LoVo (cell line): ENCODE measurements around the gene KCNB1.

Source experiments
- DNase-seq: peaks from one replicate; pipeline ENCODE4 v3.0.0-alpha.2; 2016; ENCODE audit warnings: low spot score

Gene KCNB1

DNA sequence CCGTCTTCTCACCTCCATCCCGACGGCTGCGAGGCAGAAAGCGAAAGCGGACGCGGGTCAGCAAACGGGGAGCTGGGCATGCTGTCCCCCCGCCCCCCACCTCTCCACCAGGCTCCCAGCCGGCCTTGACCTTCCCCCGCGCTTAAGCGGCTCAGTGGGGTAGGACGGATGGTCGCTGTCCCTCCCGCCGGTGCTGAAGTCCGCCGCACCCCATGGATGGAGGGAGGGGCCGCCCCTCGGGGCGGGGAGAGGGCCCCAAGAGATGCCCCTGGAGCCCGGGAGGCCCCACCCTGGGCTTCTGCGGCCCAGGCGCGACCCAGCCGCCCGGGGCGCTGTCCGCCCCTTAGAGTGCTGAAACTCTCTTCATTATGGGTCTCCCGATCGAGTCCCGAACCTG is at the start of gene KCNB1:
TSS of gene KCNB1 (minus strand) at position 48 of the 397 bp plus-strand sequence. CDS start 188 bp downstream, outside the sequence.
- DNase-seq: peak; percentile 2

DNA sequence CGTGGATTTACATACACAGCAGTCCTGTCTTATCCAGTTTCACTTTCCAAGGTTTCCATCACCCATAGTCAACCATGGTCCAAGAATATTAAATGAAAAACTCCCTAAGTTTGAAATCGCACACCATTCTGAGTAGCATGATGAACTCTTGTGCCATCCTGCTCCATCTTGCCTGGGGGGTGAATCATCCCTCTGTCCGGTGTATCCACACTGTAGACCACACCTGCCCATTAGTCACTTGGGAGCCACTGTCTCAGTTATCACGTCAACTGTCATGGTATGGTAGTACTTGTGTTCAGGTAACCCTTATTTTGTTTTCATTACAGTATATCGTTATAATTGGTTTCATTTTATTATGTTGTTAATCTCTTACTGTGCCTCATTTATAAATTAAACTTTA is 47.0 kb upstream of the KCNB1 start:
- no peak for DNase-seq

DNA sequence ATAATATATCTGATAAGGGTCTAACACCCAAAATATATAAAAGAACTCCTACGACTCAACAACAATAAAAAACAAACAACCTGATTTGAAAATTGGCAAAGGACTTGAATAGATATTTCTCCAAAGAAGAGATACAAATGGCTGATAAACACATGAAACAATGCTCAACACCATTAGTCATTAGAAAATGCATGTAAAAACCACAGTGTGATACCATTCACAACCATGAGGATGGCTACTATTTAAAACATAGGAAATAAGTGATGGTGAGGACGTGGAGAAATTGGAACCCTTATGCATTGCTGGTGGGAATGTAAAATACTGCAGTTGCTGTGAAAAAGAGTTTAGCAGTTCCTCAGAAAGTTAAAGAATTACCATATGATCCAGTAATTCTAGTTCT is 44.1 kb upstream of the KCNB1 start:
- DNase-seq: no peak

DNA sequence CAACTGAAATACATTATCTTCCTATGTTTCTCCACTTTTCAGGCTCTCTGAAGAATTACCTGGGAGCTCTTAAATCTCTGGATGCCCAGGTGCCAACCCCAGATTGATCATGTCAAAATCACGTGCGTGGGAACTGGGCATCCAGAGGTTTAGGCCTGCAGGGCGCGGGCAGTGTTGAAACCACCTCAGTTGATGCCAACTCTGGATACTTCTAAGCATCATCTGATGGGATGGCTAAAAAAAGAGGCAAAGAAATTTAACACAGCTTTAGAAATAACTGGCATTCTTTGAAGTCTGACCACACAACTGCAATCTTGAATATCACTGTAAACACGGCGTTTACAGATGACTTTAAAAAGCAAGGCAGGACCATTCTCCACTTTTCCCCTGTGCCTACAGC is 43.6 kb upstream of the KCNB1 start:
- no peak for DNase-seq

DNA sequence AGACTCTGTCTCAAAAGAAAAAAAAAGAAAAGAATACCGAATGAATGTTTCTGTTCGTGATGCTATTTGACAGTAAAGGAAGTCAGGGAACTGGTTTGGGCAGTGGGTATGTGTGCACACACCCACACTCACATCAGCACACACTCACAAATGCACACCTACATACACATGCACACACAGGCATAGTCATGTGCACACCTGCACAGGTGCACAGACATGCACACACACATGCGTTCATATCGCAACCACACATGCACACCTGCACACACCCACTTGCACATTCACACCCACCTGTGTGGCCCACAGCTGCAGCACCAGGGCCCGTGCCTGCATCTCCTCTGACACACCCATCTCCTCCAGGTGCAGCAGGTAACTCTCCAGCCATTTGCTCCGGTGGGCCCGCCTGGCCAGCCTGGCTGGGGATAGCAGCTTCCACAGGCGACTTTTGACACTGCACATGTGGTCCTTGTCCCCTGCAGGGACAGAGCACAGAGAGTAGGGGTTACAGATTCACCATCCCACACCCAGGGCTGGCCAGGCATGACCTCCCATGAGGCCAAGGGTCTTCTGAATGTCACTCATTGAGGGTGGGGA is 41.4 kb upstream of the KCNB1 start:
- no peak for DNase-seq

DNA sequence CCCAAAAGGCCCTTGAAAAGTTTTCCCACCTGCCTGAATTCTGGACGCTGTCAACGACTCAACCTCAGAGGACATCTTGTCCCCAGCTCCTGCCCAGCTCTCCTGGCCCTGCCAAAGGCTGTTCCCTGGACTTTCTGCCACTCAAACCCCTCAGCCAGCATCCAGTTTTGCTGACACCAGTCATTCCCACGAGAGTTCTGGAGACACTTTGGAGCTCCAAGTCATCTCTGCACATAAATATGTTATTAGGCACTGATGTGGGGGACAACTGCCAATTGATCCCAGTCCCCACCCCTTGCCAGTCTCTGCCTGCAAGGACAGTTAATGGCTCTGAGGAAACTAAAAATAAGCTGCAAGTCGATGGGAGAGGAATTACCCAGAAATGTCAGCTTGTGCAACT is 38.9 kb upstream of the KCNB1 start:
- DNase-seq: no peak

DNA sequence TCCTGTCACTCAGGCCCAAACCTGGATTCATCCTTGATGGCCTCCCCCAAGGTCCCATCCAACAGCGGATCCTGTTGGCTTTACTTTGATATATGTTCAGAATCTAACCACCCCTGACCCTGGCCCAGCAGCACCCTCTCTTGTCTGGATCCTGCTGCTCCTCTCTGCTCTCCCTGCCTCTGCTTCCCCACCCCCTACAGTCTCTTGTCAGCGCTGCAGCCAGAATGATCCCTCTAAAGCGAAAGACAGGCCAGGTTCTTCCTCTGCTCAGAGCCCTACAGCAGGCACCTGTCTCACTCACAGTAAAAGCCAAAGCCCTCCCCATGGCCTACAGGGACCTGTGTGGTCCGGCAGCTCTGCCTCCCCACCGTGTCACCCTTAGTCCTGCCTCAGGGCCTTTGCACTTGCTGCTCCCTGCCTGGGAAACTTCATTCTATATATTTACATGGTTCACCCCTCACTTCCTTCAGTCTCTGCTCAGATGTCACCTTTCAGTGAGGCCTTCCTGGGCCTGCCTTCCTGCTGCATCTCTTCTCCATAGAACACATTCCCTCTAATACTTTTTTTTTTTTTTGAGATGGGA is 37.4 kb upstream of the KCNB1 start:
- no peak for DNase-seq

DNA sequence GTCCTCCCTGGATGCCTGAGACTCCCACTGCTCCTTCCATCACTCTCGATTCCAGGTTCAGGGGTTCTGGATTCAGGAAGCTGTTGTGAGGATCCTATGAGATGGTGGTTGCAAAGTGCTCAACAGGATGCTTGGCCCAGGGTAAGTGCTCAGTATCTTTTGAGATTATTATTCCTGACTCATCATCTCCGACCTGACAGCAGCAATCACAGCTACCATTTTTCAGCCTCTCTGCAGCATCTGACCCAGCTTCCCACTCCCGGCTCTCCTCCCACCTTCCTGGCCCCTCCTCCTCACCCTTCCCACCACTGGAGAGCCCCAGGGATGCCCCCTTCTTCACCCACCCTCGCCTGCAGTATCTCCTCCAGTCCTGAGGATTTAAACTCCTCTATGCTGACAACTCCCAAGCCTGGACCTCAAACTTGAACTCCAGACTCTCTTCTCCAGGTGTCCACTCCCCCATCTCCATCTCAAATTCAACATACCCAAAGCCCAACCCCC is 36.8 kb upstream of the KCNB1 start:
- no peak for DNase-seq

DNA sequence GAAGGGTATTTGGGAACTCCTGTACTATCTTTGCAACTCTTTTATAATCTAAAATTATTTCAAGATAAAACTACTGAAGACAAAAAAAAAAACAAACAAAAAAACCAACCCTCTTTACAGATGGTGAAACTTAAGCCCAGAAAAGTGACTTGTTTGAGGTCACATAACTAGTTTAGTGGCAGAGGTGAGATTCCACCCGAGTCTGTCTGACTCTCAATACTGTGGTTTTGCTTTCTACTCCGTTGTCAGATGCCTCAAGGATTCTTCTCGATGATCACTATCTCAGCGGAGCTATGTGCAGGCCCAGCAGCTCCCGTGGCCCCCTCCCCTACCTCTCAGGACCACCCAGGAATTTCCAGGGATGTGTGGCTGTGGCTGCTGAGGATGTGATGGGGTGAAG is 36.1 kb upstream of the KCNB1 start:
- no peak for DNase-seq

DNA sequence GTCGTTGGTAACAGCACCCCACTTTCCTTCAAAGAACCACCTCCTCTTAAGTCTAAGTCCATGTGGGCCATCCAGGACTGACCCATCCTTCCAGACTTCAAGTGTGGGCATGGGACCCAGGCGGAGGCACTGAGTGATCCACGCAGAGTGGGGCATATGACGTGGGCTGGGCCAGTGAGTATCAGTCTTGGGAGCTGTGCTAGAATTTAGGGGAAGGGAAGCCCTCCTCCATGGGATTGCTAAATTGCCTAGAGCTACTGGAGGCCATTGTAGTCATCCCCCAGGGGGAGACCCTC is 35.3 kb upstream of the KCNB1 start:
- DNase-seq: no peak

DNA sequence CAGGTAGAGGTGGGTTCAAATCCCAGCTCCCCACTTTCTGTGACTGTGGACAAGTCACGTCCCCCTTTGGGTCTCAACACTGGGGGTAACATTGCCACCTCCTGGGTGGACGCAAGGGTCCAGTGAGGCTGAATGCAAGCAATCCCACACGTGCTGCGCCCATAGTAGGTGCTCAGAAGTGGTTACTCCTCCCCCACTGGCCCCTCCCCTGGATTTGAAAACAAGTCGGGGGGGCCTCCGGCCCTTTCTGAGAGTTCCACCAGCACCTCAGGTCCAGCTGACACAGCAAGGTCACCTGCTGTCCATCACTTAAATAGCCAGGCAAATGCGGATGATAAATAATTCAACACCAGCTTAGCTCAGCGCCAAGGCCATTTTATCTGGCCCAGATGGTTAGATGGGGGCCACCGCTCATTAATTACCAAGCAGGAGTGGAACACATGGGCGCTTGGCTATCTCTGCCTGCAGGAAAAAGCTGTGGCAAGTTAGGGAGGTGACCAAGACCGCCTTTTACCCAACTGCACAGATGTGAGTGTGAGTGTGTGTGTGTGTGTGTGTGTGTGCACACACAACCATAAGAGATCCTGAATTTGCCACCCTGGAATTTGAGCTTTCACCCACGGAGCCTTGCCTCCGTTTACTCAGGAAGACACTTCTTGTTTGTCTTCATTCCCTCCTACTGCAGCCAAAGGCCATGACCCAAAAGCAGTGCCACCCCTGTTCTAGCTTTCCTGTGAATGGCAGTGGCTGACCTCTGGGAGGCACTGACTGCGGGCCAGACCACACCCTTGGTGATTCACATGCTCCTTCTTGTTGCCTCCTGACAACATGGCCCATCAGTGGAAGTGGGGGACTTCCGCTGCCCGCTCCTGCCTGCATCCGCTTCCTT is 34.7 kb upstream of the KCNB1 start:
- no peak for DNase-seq

DNA sequence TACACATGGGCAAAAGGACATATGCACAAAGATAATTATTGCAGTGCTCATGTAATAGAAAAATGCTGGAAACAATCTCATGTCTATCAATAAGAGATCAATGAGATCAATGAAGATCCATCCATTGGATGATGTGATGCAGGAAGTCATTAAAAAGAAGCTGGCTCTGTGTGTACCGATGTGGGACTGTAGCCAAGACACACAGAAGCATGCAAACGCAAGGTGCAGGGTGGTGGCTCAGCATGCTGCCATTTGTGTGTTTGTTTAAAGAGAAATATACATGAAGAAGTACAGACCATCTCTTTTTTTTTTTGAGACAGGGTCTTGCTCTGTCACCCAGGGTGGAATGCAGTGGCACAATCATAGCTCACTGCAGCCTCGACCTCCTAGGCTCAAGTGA is 33.1 kb upstream of the KCNB1 start:
- no peak for DNase-seq

DNA sequence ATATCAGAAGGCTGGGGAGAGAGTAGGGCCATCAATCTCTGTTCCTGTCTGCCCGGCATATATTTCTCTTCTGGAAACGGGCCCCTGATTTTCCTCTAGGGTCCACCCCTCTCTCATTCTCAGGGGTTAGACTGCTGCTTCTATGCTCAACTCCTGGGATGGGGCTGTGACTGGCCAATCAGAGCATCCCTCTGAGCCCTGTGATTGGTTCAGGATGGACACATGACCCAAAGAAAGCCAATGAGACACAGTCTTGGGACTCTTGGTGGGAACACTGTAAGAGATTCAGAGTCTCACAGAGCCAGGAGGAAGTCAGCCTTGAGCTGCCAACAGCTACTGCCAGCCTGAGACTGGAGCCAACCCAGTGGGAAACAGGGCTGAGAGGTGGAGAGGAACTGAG is 31.0 kb upstream of the KCNB1 start:
- no peak for DNase-seq

DNA sequence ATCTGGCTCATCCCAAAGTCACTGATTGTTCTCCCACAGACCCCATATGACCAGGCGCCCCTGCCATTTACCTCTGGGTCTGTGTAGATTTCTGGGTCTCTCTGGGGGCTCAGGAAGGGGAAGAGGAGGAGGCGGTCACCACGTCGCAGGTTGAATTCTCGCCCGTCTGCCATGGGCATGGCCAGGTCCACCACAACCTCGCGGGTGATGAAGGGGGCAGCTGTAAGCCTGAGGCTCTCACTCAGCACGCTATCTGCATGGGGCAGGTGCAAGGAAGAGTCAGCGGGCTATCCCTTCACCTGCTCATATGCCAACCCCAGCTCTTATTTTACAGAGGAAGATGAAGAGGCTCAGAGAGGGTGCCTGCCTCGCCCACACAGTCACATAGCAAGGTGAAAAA is 30.5 kb upstream of the KCNB1 start:
- DNase-seq: no peak

DNA sequence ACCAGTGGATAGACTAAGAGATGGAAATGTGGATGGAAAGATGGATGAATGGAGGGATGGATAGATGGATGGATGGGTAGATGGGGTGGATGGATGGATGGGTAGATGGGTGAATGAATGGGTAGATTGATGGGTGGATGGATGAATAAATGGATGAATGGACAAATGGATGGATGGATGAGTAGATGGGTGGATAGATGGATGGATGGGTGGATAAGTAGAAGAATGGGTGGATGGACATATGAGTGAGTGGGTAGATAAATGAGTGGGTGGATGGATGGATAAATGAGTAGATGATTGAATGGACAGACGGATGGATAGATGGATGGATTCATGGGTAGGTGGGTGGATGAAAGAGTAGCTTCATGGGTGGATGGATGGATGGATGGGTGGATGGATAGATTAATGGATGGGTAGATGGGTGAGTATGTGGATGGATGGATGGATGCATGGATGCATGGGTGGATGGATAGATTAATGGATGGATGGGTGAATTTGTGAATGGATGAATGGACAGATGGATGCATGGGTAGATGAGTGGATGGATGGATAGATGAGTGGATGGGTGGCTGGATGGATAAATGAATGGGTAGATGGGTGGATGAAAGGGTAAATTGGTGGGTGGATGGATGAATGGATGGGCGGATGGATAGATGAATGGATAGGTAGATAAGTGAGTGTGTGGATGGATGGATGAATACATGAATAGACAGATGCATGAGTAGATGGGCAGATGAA is 29.5 kb upstream of the KCNB1 start:
- no peak for DNase-seq

DNA sequence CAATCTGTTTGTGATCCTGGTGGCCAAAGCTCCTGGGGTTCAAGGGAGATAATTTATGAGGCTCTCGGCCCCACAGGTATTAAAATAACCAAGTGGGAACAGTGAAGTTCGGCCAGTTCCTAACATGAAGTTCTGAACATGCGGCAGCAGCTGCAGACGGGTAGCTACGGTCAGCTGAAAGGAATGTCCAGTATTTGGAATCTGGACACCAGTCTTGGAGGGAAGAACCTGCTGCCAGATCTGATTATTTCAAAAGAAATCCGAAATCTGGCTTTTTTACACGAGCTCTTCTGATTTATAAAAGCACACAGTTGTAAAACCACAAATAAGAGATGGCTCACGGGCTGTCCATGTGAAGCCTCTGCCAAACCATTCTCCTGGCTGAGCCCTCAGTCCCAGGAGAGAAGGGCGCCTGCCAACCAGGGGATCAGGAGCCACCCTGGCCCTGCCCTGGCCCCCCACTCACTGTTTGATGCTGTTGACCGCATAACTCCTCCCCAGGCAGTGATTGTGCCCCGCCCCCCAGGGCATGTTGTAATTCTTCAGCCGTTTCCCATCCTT is 28.2 kb upstream of the KCNB1 start:
- DNase-seq: peak; percentile 18

DNA sequence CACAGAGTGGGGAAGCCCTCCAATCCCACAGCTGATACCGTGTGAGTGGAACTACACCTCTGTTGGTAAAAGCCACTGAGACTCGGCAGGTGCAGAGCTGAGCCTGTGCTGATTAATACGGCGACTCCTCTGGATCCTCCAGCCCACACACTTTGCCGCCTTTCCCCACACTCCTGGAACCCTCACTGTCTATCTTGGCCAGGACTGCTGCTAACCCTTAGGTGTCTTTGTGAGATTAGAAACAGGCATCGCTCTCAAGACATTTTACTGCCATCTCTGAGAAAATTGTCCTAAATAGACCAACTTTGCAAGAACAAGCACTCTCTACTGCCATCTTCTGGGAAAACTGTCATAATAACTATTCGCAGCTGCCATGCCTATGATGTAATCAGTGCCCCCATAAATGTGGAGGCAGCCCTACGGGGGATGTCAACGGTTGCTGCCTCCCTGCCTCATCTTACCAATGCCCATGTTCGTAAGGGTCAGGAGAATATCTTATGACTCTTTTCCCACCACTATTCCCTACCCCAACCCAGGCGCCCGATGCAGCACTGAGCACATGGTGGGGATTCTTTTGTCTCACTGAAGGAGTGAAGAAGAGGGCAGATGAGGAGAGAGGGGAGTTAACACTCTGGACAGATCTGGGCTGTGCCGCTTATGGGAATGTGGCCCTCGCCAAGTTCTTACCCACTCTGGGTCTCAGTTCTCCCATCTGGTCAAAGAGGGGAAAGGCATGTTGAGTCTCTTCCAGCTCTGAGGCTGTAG is 26.1 kb upstream of the KCNB1 start:
- peak; percentile 28 for DNase-seq

DNA sequence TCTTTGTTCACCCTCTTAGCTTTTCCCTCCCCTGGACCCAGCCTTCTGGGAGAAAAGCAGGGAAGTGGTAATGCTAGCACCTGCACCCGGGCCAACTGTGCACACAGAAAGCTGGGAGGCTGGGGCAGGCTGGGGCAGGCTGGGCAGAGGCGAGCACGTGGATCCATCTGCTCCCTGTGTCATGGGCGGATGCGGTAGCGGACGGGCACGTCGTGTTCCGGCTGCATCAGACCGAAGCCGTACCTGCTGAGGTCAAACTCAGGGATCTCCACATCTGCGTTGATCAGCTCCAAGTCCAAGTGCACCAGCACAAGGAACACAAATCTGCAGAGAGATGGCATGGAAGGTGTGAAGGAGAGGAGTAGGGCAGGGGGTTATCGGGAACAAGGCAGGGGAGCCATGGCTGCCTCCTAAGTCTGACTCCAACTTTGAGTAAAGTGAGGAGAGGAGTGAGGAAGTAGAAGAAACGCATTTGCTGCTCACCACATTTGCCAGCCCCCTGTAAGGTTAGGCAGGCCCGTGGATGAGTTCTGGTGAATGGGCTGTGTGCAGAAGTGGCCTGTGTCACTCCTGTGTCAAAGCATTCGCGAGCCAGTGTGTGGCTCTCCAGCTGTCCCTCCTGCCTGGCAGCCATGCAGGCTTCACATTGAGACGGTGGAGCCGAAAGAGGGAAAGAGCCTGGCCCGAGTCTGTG is 25.4 kb upstream of the KCNB1 start:
- DNase-seq: no peak

DNA sequence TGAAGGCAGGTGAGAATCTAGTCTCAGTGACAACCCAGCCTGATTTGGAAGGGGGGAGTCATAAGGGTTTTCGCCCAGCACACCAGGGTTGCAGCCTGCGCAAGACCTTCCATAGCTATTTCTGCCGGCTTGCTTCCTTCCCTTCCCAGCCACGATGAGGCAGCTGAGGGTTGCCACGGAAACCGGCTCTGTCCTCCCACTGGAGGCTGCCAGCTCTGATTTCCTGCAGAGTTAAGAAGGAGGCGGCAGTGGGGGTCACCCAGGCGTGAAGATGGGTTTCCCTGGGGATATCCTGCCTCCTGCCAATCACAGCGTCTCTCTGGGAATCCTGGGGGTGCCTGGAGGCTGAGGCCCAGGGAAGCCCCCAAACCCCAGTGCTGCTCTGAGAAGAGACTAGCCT is 23.1 kb upstream of the KCNB1 start:
- no peak for DNase-seq

DNA sequence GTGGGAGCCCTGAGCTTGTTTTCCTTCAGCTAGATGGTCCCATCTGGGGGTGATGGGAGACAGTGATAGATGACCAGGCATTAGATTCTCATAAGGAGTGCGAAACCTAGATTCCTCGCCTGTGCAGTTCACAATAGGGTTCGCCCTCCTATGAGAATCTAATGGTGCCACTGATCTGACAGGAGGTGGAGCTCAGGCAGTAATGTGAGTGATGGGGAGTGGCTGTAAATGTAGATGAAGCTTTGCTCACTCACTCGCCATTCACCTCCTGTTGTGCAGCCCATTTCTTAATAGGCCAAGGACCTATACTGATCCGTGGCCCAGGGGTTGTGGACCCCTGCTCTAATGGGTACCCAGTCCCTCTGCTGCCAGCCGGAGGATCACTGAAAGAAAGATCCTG is 20.7 kb upstream of the KCNB1 start:
- DNase-seq: no peak

DNA sequence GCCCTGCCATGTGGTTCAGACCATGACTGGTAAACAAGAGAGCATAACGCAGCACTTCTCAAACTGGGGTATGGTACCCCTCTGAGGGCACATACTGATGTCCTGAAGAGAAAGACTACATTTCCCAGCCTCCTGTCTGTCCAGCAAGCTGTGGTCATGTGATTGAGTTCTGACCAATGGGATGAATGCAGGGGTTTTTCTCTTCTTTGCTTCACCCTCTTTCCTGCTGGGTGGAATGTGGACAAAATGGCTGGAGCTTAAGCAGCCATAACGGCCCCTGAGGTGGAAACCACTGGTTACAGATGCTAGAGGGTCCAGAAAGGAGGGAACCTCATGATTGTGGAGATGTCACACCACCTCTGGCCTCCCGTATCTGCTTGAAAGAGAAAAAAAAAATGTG is 19.4 kb upstream of the KCNB1 start:
- DNase-seq: no peak
